HuH-7.5 (cell line): Measurements from ENCODE around the gene CDKN2B-AS1.
"Not testable (repeated sequence)": the region's sequence is repeated elsewhere in the genome, so short reads cannot be mapped to it uniquely, and the experiment has no call there.

Experiments
- DNase-seq: peaks from one replicate; pipeline ENCODE4 v3.0.0; 2011; ENCODE audit warnings: low spot score

CDKN2B-AS1 gene

GRCh38 chr9:22044583-22044982 is 50.0 kb downstream of the CDKN2B-AS1 start:
- DNase-seq, result no peak

- DNase-seq, result no peak
These were observed 50.8 kb downstream of the CDKN2B-AS1 start for GRCh38 chr9:22045423-22045822.

- DNase-seq, result no peak
These were observed 51.8 kb downstream of the CDKN2B-AS1 start for GRCh38 chr9:22046243-22046885.

GRCh38 chr9:22047596-22047995 is 53.0 kb downstream of the CDKN2B-AS1 start:
- DNase-seq, result no peak

GRCh38 chr9:22049411-22049810 is 54.8 kb downstream of the CDKN2B-AS1 start:
- no peak for DNase-seq

- DNase-seq, result no peak
These were observed 56.3 kb downstream of the CDKN2B-AS1 start for GRCh38 chr9:22050924-22051323.

GRCh38 chr9:22052376-22052945 is 57.9 kb downstream of the CDKN2B-AS1 start:
- no peak for DNase-seq

GRCh38 chr9:22053178-22053577 is 58.6 kb downstream of the CDKN2B-AS1 start:
- no peak for DNase-seq

- no peak for DNase-seq
These were observed 59.5 kb downstream of the CDKN2B-AS1 start for GRCh38 chr9:22054076-22054475.

GRCh38 chr9:22054529-22054928 is 59.9 kb downstream of the CDKN2B-AS1 start:
- DNase-seq, result no peak

- no peak for DNase-seq
These were observed 60.5 kb downstream of the CDKN2B-AS1 start for GRCh38 chr9:22055090-22055489.

- no peak for DNase-seq
These were observed 61.8 kb downstream of the CDKN2B-AS1 start for GRCh38 chr9:22056402-22056801.

- DNase-seq, result not testable (repeated sequence)
These were observed 63.4 kb downstream of the CDKN2B-AS1 start for GRCh38 chr9:22057972-22058371.

- DNase-seq, result no peak
These were observed 66.3 kb downstream of the CDKN2B-AS1 start for GRCh38 chr9:22060831-22061383.

- DNase-seq, result no peak
These were observed 70.4 kb downstream of the CDKN2B-AS1 start for GRCh38 chr9:22064957-22065356.

GRCh38 chr9:22065431-22066200 is 71.0 kb downstream of the CDKN2B-AS1 start:
- DNase-seq, result no peak

- DNase-seq, result no peak
These were observed 72.6 kb downstream of the CDKN2B-AS1 start for GRCh38 chr9:22067196-22067595.

- DNase-seq, result no peak
These were observed 73.8 kb downstream of the CDKN2B-AS1 start for GRCh38 chr9:22068369-22068768.

- DNase-seq, result no peak
These were observed 78.8 kb downstream of the CDKN2B-AS1 start for GRCh38 chr9:22073349-22073748.

GRCh38 chr9:22078081-22078480 is 83.5 kb downstream of the CDKN2B-AS1 start:
- no peak for DNase-seq

GRCh38 chr9:22079873-22080341 is 85.3 kb downstream of the CDKN2B-AS1 start:
- peak; percentile 18 for DNase-seq

GRCh38 chr9:22084336-22085035 is 89.9 kb downstream of the CDKN2B-AS1 start:
- DNase-seq, result no peak
